Islet precursor cell (in vitro differentiated cells): ENCODE data around the gene FLRT3.

ENCODE experiments used
- DNase-seq: peaks from one replicate; pipeline ENCODE4 v3.0.0-alpha.2; 2018

Gene FLRT3

GRCh38 chr20:14313341-14314020 lies 23.9 kb downstream of the FLRT3 start:
- DNase-seq: no peak

GRCh38 chr20:14312001-14312400 lies 25.4 kb downstream of the FLRT3 start:
- no peak for DNase-seq

- no peak for DNase-seq
Observed at GRCh38 chr20:14310977-14311627, 26.3 kb downstream of the FLRT3 start.

GRCh38 chr20:14307956-14308355 lies 29.5 kb downstream of the FLRT3 start:
- no peak for DNase-seq

- no peak for DNase-seq
Observed at GRCh38 chr20:14304472-14304871, 32.9 kb downstream of the FLRT3 start.

GRCh38 chr20:14303651-14304050 lies 33.8 kb downstream of the FLRT3 start:
- DNase-seq: no peak

GRCh38 chr20:14303106-14303505 lies 34.3 kb downstream of the FLRT3 start:
- DNase-seq: no peak

- DNase-seq: no peak
Observed at GRCh38 chr20:14299831-14300230, 37.6 kb downstream of the FLRT3 start.

GRCh38 chr20:14295770-14296309 lies 41.6 kb downstream of the FLRT3 start:
- no peak for DNase-seq

- no peak for DNase-seq
Observed at GRCh38 chr20:14295238-14295637, 42.2 kb downstream of the FLRT3 start.

- no peak for DNase-seq
Observed at GRCh38 chr20:14291502-14291901, 45.9 kb downstream of the FLRT3 start.

GRCh38 chr20:14288341-14289330 lies 48.8 kb downstream of the FLRT3 start:
- peak; percentile 60 for DNase-seq

- no peak for DNase-seq
Observed at GRCh38 chr20:14284443-14284842, 53.0 kb downstream of the FLRT3 start.

GRCh38 chr20:14282140-14282539 lies 55.3 kb downstream of the FLRT3 start:
- DNase-seq: no peak
